ENCODE measurements around the gene TNFAIP8L1.

DNA sequence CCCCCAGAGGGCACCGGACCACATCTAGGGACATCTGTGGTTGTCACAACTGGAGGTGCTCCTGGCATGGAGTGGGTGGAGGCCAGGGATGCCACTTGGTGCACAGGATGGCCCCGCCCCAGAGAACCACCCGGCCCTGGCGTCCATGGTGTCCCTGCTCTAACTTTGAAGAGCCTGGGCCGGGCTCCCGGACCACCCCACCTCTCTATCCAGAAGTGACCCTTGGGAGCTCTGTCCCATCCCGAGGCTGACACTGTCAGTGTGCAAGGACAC, 53.7 kb downstream of the TNFAIP8L1 start:
- no peak for TF ChIP-seq ZNF274 (IDR thresholded peaks at IDR 0.05; ENCODE audit: low read depth, low read length)
- no peak for TF ChIP-seq YY1 (IDR thresholded peaks at IDR 0.05; ENCODE audit: insufficient read depth, insufficient read length)
- TF ChIP-seq SUZ12 (IDR thresholded peaks at IDR 0.05; ENCODE audit: extremely low read depth, insufficient read depth, insufficient read length), result no peak
